Esophagus muscularis mucosa (tissue), 4 donors: ENCODE data around the gene NAV2.

Experiments used
- EP300 ChIP-seq: sonication (generic); formaldehyde crosslinking; IDR thresholded peaks from one replicate; pipeline ENCODE4 v1.6.1; 2017; ENCODE audit warnings: antibody characterized with exemption
- POLR2AphosphoS5 ChIP-seq, 2 donors: sonication (generic); formaldehyde crosslinking; IDR thresholded peaks; one replicate each; pipeline ENCODE4 v1.6.1; 2017; ENCODE audit warnings: antibody characterized with exemption in 2 of 2
- TF ChIP-seq, protein P1 (sequence below), 3 experiments: fragments of 200-600 bp in 2 of 3; fragments of 450-650 bp in 1 of 3; sonication (generic) in 2 of 3; IDR thresholded peaks; one replicate each; pipeline ENCODE4 v1.5.1; 2017 to 2019; ENCODE audit warnings: antibody characterized with exemption in 3 of 3, mild to moderate bottlenecking in 2 of 3, moderate library complexity in 1 of 3

DNA sequence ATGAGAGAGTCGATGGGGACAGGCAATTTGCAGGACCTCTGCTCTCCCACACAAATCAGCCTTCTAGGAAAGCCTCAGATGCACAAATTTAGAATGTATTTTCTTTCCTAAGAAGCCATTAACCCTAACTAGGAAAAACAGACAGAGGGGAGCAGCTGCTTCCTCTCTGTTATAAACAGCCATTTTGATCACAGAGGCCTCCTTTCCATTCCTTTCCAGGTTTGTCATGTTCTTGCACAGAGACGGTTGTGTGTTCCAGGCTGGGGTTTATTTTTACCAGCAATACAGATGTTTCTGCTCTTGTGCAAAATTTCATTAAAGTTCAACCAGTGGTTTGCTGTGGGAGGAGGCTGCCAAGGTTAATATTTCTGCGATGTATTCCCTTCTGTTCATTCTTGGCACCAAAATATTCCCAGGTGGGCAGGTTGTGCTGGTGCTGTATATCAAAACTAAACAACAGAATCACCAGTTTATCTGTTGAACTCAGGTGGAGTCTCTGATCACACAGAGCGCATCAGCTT lies 90.2 kb downstream of the NAV2 start:
- TF ChIP-seq, protein P1, sequence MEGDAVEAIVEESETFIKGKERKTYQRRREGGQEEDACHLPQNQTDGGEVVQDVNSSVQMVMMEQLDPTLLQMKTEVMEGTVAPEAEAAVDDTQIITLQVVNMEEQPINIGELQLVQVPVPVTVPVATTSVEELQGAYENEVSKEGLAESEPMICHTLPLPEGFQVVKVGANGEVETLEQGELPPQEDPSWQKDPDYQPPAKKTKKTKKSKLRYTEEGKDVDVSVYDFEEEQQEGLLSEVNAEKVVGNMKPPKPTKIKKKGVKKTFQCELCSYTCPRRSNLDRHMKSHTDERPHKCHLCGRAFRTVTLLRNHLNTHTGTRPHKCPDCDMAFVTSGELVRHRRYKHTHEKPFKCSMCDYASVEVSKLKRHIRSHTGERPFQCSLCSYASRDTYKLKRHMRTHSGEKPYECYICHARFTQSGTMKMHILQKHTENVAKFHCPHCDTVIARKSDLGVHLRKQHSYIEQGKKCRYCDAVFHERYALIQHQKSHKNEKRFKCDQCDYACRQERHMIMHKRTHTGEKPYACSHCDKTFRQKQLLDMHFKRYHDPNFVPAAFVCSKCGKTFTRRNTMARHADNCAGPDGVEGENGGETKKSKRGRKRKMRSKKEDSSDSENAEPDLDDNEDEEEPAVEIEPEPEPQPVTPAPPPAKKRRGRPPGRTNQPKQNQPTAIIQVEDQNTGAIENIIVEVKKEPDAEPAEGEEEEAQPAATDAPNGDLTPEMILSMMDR (IDR thresholded peaks at IDR 0.05), result no peak
- TF ChIP-seq POLR2AphosphoS5 (IDR thresholded peaks at IDR 0.05) (no peak), EP300 (no peak)
